HG03460 (cell line): ENCODE measurements around the gene ATP6V1E1.
A peak's percentile ranks its signal among the peaks of the same experiment; 100 is the strongest.
"Not testable (repeated sequence)": the region's sequence is repeated elsewhere in the genome, so short reads cannot be mapped to it uniquely, and the experiment has no call there.

ENCODE experiments used
- ATAC-seq: cut with Tn5 transposase; IDR thresholded peaks from one replicate; pipeline ENCODE4 v1.9.1; 2021; ENCODE audit not compliant: unreplicated experiment

The ATP6V1E1 gene

DNA sequence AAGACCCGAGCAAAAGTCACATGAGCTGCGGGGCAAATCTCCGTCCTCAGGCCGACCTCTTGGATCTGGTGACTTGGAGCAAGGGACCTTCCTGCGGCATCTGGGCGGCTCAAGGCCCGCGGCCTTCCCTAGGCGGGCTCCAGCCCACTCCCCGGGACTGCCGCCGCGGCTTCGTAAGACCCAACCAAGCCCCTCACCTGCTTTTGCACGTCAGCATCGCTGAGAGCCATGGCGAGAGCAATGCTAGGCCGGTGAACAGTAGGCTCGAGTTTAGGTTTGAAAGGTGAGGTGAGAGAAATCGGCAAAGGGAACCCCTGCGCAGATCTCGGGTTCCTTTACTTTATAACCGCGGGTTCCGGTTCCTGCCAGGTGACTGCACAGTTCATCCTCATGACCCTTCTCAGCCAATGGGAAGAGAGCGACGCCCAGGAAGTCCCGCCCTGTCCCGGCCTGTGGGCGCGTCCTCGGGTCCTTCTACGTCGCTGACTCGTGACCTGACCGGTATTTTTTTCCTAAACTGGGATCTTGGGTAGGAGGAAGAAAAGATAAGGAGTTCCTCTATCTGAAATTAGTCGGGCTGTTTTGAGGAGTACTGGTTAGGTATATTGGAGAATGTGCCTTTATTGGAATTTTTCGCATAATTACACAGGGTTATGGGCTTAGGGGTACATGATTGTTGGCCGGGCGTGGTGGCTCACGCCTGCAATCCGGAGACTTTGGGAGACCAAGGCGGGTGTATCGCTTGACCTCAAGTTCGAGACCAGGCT lies at the start of gene ATP6V1E1:
ATP6V1E1 (minus strand) TSS at position 344 of the 767 bp plus-strand sequence; CDS start at position 230, 114 bp downstream.
- ATAC-seq: peak; percentile 99

DNA sequence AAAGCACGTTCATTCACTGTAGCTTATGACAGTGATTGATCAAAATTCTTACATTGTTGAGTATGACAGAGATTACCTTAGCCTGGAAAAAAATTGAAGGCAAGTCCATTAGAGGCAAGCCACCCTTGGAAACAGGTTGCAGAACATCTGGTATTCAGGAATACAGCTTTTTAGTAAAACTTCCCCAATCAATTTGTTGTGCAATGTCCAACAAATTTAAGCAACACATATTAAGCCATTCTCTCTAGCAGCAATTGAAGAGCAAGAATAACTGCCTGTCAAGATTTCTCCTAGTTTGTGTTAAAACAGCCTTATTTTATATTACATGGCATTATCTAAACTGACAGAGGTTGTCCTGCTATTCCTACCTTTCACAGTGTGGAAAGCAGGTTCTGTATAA lies 47.0 kb upstream of the ATP6V1E1 start:
- no peak for ATAC-seq

DNA sequence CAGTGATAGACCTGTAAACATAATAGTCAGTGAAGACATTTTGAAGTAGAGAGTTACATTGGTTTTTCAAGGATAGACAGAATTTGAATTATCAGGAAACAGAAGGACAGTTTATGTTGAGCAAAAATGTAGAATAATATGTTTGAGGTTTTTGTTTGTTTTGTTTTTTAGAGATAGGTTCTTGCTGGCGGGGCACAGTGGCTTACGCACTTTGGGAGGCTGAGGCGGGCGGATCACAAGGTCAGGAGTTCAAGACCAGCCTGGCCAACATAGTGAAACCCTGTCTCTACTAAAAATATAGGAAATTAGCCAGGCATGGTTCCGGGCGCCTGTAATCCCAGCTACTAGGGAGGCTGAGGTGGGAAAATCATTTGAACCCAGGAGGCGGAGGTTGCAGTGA lies 45.6 kb upstream of the ATP6V1E1 start:
- ATAC-seq: no peak

DNA sequence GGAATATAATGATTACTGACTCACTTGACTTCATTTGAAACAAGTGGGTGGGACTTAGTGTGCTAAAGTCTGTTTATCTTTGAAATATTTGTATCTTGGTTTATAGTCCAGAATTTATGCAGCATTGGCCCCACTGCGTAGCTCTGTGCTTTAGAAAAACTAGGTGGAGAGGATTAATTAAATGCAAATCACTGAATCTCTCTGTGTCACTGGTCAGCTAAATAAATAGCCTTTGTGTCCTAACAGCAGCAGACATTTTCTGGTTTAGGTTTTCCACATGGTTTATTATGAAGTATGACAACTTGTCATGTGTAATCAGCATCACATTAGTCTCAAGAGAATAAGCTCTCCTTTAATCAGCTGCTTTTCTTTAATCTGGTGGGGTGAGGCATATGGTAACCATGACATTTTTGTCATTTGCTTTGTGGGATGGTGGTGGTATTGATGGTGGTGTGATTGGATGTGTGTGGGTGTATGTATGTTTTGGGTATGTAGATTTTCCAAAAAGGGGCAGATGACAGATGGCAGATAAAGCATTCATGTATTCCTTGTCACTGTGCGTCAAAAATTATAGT lies 44.0 kb upstream of the ATP6V1E1 start:
- no peak for ATAC-seq

DNA sequence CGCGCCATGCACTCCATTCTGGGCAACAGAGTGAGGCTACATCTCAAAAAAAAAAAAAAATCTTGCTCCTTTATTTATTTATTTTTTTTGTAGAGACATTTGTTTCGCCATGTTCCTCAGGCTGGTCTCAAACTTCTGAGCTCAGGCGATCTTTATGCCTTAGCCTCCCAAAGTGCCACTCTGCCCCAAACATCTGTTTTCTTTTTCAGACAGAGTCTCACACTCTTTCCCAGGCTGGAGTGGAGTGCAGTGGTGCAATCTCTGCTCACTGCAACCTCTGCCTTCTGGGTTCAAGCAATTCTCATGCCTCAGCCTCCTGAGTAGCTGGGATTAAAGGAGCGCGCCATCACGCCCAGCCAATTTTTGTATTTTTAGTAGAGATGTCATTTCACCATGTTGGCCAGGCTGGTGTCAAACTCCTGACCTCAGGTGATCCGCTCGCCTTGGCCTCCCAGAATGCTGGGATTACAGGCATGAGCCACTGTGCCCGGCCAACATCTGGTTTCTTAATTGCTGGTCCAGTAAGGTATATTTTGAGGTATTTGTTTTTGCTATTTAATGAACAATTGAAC lies 43.1 kb upstream of the ATP6V1E1 start:
- not testable (repeated sequence) for ATAC-seq

DNA sequence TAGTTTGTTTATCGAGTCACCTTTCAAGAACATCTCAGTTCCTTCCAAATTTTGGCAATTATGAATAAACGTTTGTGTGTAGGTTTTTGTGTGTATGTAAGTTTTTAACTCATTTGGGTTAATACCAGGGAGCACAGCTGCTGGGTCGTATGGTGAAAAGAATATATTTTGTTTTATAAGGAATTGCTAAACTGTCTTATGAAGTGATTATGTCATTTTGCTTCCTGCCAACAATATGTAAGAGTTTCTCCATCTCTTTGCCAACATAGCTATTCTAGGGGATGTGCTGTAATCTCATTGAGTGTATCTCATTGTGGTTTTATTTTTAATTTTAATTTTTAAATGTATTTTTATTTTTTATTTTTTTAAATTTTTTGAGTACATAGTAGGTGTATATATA lies 37.3 kb upstream of the ATP6V1E1 start:
- ATAC-seq: no peak

DNA sequence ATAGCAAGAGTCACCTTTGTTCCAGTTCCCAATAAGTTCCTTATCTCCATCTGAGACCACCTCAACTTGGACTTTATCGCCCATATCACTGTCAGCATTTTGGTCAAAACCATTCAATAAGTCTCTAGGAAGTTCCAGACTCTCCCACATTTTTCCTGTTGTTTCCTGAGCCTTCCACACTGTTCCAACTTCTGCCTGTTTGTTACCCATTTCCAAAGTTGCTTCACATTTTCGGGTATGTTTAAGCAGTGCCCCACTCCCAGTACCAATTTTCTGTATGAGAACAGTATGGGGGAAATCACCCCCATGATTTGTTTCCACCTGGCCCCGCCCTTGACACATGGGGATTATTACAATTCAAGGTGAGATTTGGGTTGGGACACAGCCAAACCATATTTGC lies 36.7 kb upstream of the ATP6V1E1 start:
- ATAC-seq: no peak

DNA sequence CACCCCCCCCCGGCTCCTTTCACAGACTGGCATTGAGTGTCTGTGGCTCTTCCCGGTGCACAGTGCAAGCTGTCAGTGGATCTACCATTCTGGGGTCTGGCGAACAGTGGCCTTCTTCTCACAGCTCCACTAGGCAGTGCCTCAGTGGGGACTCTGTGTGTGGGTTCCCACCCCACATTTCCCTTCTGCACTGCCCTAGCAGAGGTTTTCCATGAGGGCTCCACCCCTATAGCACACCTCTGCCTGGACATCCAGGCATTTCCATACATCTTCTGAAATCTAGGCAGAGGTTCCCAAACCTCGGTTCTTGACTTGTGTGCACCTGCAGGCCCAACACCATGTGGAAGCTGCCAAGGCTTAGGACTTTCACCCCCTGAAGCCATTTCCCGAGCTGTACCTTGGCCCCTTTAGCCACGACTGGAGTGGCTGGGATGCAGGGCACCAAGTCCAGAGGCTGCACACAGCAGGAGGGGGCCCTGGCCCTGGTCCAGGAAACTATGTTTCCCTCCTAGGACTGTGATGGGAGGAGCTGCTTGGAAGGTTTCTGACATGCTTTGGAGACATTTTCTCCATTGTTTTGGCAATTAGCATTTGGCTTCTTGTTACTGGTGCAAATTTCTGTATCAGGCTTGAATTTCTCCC lies 36.0 kb upstream of the ATP6V1E1 start:
- ATAC-seq: no peak

DNA sequence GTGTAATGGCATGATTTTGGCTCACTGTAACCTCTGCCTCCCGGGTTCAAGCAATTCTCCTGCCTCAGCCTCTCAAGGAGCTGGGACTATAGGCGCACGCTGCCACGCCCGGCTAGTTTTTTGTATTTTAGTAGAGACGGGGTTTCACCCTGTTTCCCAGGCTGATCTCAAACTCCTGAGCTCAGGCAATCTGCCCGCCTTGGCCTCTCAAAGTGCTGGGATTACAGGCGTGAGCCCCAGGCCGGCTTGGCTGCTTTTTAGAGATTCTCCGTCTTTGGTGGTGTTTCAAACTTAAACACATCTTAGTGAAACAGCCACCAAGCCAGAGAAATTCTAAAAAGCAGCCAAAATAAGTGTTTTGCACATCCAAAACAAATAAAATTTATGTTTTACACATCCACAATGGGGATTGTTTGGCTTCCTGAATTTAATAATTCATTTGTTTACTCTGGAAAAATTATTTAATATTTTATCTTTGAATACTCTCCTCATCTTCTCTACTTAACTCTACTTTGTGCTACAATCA lies 28.4 kb upstream of the ATP6V1E1 start:
- ATAC-seq: no peak

DNA sequence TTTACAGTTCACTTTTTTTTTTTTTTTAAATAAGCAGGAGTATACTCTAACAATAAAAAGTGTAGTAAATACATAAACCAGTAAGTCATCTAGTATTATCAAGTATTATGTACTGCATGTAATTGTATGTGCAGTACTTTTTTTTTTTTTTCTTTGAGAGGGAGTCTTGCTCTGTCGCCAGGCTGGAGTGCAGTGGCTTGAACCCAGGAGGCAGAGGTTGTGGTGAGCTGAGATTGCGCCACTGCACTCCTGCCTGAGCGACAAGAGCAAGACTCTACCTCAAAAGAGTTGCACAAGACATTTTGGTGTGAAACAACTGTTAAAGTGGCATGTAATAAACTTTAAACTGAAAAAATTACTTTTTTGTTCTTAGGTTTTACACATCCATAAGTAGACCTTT lies 26.7 kb upstream of the ATP6V1E1 start:
- ATAC-seq: no peak

DNA sequence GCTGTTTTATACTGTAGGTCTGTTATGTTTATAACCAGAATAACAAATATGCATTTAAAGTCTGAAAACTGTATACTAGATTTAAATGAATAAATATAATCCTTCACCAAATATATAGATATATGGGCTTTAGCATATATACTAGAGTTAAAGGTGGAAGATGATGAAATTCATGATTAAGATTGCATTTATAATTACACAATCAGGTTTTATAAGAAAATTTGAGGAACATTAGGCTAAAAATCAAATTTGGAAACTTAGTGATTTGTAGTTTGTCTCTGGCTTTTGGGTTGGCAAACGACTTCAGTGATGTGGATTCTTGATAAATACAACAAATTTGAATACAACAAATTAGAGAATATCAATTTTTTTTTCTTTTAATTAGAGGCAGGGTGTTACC lies 20.0 kb upstream of the ATP6V1E1 start:
- no peak for ATAC-seq

DNA sequence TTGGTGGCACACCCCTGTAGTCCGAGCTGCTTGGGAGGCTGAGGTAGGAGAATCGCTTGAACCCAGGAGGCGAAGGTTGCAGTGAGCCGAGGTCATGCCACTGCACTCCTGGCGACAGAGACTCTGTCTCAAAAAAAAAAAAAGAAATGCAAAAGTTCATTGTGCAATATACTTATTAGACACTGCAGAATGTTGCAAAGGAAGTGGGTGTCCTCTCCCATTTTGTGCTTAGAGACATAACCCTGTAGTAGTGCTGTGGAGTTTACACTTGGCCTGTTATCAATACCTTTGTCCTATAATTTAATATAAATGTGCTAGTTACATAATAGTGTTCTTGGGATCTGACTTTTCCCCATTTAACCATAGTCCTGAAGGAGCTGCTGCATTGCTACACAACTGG lies 19.4 kb upstream of the ATP6V1E1 start:
- ATAC-seq: no peak

DNA sequence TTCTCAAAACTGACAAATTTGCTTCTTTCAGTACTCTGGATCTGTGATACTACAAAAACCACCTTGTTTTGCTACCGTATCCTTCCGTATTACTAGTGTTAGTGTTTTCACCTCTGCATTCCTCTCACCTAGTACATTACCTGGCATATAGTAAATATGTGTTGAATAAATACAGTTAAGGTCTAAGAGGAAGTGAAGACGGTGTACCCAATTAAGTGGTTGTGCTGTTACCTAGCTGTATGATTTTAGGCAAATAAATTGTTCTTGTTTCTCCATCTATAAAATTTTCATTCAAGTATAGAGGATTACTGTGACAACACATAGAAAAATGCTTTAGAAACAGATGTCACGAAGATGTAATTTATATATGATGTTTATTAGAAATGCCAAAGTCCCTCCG lies 18.9 kb upstream of the ATP6V1E1 start:
- no peak for ATAC-seq

DNA sequence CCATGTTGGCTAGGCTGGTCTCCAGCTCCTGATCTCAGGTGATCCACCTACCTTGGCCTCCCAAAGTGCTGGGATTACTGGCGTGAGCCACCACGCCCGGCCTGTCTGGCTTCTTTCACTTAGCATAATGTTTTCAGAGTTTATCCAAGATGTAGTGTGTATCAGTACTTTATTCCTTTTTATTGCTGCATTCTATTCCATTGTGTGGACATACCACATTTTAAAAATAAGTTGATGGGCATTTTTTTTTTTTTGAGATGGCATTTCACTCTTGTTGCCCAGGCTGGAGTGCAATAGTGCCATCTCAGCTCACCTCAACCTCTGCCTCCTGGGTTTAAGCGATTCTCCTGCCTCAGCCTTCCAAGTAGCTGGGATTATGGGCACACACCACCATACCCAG lies 13.8 kb upstream of the ATP6V1E1 start:
- ATAC-seq: not testable (repeated sequence)

DNA sequence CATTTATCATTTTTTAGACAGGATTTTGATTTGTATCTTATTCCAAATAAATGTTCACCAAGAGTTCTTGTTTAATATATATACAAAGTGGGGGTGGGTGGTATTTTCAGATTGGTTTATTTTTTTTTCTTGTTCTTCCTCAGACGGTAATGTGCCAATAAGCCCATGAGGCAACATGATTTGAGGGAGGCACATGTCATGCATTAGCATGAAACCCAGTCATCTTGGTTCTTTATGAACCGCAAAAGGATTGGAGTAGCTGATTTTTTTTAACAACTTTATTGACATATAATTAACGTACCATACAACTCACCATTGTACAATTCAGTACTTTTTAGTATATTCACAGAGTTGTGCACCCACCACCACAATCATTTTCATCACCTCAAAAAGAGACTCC lies 12.7 kb upstream of the ATP6V1E1 start:
- ATAC-seq: no peak

DNA sequence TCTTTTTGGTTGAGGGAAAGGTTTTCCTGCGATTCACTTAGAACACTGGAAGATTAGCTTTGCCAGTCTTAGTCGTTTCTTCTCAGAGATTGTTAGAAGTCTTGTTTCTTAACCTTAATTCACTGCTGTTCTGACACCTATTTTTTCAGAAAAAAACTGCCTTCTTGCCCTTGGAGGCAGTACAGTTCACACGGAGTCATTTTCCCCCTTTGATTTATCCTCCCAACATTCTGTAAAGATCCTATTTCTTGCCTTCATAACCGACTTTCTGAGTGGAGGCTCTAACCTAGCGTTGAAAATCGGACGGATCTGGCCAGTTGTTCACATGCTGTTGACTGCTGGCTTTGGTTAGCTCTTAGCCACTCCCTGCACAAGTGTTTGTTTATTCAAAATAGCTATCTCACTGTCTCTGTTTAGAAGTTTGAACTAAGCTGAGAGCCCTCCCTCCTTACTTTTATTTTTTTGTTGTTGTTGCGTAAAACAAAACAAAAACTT lies 10.7 kb upstream of the ATP6V1E1 start:
- no peak for ATAC-seq

DNA sequence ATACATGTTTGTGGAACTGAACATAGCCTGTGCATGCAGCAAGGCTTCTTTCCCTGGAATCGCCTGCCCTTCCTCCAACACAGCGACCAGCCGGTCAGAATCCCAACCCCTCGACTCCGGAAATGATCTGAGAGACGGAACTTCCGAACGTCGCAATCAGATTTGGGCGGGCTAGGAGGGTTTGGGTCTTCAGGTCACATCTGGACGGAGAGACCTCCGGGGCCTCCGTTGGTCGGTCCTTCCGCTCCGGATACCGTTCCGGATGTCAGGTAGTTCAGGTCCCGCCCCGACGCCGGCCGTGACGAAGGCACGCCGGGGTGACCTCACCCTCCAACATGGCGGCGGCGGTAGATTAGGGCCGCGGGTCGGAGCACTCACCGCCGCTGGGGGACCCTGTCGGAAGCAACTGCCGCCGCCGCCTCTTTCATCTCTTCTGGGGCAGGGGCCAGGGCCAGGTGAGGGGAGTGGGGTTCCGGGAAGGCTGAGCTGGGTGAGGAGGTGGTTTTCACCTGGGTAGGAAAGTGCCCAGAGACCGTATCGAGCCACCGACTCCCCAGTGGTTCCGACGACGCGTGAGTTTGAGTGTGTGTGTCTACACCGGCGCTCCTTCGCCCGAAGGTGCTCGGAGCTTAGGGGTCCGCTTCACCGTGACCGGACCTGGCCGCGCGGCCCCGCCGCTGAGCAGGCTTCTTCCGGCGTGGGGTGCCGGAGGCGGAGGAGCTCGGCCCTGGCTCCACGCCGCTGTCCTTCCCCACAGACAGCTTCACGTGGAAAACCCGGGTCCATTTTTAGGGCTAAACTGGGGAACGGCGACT lies 10.1 kb upstream of the ATP6V1E1 start, which contains the start of gene BCL2L13:
BCL2L13 (plus strand) TSS at position 326 of the 815 bp plus-strand sequence. CDS start 16,955 bp downstream, outside the sequence.
- ATAC-seq: peak; percentile 90

DNA sequence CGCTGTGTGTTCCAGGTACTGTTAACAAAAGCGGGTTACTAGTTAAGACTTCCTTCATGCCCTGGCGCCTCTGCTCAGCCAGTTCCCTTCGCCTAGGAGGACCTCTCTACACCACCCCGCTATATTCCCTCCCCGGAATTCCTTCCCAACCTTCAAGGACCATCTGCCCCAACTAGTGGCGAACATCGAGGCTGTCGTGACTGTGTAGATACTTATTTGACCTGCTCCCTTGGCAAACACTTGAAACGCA lies 9.6 kb upstream of the ATP6V1E1 start:
- ATAC-seq: peak; percentile 30

DNA sequence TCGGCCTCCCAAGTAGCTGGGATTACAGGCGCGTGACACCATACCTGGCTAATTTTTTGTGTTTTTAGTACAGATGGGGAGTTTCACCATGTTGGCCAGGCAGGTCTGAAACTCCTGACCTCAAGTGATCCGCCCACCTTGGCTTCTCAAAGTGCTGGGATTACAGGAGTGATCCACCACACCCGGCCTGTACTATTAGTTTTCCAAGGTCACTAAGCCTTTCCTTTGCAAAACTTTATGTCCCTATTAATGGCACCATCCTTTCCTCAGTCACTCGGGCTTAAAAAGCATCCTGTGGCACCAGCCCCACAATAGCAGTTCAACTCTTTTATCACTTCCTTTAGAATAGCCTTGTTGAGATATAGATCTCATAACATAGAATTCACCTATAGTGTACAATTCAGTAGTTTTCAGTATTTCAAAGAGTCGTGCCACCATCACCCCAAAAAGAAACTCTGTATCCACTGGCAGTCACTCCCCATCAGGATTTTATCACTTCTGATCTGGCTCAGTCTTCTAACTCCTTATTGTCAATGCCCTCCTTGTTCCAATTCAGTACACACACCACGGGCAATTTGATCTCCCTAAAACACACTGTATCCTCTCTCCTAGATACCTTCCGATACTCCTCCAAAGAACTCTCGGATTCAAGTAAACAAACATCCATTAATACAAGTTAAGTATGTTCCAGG lies 9.1 kb upstream of the ATP6V1E1 start:
- ATAC-seq: no peak

DNA sequence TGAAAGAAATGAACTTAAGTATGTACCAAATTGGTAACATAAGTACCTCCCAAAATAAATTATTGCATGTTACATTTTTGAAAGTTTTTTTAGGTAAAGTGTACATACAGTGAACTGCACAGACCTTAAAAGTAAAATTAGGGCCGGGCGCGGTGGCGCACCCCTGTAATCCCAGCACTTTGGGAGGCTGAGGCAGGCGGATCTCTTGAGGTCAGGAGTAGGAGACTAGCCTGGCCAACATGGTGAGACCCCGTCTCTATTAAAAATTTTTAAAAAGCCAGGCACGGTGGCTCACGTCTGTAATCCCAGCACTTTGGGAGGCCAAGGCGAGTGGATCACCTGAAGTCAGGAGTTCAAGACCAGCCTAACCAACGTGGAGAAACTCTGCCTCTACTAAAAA lies 8.3 kb upstream of the ATP6V1E1 start:
- ATAC-seq: not testable (repeated sequence)
